GM19099 (cell line): ENCODE results near the gene HNRNPD.

ENCODE experiments used
- POLR2A ChIP-seq: IDR thresholded peaks from 3 replicates; pipeline ENCODE4 v1.6.1; 2011; ENCODE audit warnings: low read depth; ENCODE audit not compliant: insufficient read length; ENCODE audit errors: extremely low read depth

The HNRNPD gene, protein sequence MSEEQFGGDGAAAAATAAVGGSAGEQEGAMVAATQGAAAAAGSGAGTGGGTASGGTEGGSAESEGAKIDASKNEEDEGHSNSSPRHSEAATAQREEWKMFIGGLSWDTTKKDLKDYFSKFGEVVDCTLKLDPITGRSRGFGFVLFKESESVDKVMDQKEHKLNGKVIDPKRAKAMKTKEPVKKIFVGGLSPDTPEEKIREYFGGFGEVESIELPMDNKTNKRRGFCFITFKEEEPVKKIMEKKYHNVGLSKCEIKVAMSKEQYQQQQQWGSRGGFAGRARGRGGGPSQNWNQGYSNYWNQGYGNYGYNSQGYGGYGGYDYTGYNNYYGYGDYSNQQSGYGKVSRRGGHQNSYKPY

DNA sequence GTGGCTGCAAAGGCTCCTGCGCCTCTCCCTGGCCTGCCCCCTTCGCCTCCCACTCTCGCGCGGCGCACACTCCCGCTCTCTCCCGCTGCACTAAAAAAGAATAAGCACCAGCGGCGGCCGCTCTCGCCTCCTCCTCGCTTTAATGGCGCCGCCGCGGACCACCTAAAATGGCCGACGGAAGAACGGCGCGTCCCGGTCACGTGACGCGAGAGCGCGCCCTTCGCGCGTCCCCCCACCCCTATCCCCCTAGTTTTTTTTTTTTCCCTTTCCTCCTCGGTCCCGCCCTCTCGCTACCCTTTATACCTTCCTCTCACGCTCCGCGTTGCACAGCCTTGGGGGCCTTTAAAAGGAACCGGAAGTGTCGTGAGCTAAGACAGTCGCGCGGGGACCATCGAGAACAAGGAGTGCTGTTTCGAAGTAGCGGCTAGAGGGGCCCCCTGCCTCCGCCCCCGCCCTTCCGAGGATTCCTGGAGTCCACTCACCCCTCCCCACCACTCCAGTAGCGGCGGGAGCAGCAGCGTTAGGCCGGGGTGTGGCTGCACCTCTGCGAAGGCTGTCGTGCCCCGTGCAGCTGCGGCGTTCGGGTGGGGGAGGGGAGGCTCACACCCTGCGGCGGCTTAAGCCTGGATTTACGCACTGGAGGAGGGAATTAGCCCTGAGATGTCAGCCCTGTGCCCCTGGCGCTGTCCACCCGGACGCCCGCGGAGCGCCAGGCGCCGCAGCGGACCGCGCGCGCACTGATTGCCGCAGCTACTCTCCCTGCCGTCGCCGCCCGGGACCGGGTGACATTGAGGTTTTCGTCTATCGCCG, at the start of gene HNRNPD:
HNRNPD (minus strand) TSS at position 176 of the 810 bp plus-strand sequence. CDS start 313 bp downstream, outside the sequence.
- peak; percentile 95 for TF ChIP-seq POLR2A

DNA sequence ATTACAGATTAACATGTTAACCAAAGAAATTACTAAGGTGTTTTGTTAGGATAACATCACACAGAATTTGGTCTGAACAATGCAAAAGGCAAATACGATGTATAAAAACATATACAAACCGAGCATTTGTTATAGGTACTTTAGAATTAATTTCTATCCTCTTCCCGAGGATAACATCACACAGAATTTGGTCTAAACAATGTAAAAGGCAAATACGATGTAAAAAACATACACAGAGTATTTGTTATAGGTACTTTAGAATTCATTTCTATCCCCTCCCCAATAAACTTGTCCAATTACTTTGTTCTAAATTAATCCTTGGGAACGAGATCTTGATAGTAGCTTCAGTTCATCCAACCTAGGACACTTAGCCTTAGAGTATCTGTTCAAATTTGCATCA, 48.8 kb upstream of the HNRNPD start:
- no peak for TF ChIP-seq POLR2A

DNA sequence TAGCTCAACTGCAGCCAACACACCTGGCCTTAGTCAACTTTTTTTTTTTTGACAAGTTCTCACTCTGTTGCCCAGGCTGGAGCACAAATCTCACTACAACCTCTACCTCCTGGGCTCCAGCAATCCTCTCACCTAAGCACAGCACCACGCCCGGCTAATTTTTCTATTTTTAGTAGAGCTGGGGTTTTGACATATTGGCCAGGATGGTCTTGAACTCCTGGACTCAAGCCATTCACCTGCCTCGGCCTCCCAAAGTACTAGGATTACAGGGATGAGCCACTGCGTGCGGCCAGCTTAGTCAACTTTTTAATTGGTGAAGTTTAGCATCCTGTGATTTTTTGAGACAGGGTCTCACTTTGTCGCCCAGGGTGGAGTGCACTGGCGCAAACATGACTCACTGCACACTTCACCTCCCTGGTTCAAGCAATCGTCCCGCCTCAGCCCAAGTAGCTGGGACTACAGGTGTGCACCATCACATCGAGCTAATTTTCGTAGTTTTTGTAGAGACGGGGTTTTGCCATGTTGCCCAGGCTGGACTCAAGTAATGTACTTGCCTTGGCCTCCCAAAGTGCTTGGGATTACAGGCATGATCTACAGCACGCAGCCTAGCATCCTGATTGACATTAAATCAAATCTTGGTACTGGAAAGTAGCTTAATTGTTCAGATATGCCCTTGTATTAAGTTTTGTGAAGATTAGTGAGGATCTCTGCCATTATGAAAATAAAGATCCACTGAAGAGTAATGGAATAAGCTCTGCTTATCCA, 48.2 kb upstream of the HNRNPD start:
- TF ChIP-seq POLR2A, result peak; percentile 20

DNA sequence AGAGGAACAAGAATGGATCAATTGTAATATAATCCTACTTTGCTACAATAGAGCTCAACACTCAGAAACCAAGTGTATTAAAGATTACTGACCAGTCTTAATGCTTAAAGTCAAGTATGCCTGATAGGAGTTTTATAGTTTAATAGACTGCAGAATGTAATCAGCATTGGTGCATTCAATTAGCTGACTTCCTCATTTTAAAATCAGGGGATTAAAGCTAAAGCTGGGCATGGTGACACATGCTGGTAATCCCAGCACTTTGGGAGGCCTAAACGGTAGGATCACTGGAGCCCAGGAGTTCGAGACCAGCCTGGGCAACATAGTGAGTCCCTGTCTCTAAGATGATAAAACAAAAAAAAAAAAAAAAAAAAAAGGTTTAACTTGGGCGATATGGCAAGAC, 45.7 kb upstream of the HNRNPD start:
- TF ChIP-seq POLR2A, result no peak

DNA sequence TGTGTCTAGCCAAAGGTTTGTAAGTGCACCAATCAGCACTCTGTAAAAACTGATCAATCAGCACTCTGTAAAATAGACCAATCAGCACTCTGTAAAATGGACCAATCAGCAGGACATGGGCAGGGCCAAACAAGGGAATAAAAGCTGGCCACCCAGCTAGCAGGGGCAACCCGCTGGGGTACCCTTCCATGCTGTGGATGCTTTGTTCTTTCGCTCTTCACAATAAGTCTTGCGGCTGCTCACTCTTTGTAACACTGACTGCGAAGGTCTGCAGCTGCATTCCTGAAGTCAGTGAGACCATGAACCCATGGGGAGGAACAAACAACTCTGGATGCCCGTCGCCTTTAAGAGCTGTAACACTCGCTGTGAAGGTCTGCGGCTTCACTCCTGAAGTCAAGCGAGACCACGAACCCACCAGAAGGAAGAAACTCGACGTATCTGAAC, 42.2 kb upstream of the HNRNPD start:
- TF ChIP-seq POLR2A, result no peak

DNA sequence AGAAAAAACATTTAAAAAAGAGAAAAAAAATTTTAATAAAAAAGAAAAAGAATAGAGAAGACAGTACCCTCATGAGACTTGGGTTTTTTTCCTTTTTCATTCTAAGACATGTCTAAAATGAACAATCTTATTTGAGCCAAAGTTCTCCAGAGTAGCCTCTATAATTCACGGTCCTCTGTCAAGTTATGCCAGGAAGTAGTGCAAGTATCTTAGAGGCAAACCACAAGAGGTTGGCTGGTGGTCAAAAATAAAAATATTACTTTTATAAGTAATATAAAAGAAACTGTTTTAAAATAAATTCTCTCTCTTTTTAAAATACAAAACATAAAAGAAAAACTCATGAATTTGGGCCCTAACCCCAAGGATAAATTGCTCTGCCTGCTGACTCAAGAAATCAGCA, 29.9 kb upstream of the HNRNPD start:
- no peak for TF ChIP-seq POLR2A

DNA sequence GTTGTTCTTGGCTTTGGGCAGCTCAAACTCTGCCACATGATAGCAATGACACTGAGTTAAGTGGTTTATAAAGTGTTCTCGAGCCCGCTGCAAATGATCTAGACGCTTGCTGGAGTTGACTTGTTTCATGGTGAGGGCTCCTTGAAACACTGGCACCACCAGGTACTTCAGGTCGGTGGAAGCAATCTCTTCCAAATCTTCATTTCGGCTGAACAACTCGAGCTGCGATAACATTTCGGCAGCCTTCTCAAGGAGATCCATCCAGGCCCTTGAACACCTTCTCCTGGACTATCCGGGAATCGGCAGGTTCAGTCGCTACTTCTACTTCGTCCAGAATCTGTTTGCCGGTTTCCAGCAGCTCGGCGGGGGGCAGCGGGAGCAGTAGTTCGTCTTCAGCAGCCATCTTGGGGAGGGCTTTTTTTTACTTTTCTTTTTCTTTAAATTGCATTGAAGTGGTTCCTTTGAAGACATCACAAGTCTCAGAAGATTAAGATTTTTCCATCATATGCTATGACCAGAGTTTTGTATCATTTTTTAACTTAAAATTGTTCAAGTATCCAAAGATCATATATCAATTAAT, 28.5 kb upstream of the HNRNPD start:
- no peak for TF ChIP-seq POLR2A

DNA sequence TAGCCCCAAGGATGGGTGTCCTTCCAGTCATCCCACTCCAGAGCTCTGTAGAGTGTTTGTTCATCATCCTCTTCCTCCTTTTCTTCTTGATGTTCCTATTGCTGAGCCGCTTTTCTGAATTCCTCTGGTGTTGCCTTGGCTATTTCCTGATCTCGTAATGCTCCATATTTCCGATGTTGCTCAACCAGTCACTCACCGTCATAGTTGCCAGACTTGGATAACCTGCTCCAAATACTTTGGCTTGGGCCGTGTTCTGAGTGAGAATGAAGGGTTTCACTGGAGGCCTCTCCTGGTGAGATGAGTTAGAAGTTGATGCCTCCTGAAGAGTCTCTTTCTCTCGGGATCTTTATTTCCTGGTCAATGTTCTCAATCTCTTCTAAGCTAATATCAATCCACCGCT, 27.8 kb upstream of the HNRNPD start:
- TF ChIP-seq POLR2A, result no peak

DNA sequence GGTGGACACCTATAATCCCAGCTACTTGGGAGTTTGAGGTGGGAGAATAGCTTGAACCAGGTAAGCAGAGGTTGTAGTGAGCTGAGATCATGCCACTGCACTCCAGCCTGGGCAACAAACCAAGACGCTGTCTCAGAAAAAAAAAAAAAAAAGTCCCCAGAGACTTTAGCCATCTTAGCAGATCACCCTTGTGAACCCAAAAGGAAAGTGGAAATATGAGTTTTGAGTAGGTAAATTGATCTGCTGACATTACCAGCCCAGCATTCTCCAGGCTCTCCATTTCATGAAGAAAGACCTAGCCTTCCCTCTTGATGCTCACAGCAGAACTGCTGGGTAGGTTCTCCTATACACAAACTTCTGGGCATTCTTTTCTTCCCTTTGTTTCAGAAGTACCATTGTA, 24.5 kb upstream of the HNRNPD start:
- no peak for TF ChIP-seq POLR2A

DNA sequence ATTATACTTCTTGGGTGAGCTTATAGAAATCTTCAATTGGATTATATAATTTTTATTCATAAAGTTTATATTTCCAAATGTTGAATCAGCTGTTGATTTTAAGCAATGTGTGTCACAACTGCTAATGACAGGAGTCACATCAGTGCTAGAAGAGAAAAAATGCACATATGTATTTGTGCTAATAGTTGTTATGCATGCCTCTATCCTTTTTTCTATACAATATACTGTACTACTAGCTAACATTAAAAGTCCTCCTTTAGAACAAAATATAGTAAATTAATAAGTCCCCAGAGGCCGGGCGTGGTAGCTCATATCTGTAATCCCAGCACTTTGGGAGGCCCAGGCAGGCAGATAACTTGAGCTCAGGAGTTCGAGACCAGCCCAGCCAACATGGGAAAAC, 23.7 kb upstream of the HNRNPD start:
- TF ChIP-seq POLR2A, result no peak

DNA sequence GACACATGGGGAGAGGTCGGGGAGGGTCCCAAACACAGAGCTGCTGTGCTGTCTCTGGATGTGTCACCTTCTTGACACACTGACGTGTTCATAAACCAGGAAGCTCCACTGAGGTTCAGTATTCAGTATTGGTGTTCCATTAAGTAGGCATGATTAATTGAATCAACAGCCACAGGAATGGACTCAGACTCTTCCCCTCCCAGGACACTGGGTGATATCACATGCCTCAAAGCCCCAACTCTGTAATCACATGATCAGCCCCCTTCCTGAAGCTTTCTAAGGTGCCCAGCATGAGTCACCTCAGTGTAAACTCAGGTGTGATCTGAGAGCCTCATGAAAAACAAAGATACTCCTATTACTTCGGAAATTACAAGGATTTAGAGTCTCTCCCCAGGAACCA, 21.1 kb upstream of the HNRNPD start:
- TF ChIP-seq POLR2A, result no peak

DNA sequence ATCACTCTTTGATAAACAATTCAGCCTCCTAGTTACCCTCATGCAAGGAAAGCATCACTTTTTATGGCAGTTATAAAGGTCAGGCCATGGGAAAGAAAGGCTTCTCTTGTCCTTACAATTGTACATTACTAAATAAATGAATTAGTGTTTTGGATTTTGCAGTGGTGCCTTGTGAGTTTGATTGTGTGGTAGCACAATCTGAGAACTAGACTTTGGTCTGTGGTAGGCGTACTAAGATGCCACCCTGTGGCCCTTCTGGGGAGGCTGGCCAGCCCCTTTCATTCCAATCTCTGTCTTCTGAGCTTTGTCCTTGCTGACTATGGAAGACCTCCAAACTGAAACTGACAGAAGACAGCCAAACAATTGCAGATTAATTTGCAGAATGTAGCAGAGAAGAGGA, 14.6 kb upstream of the HNRNPD start:
- TF ChIP-seq POLR2A, result no peak

DNA sequence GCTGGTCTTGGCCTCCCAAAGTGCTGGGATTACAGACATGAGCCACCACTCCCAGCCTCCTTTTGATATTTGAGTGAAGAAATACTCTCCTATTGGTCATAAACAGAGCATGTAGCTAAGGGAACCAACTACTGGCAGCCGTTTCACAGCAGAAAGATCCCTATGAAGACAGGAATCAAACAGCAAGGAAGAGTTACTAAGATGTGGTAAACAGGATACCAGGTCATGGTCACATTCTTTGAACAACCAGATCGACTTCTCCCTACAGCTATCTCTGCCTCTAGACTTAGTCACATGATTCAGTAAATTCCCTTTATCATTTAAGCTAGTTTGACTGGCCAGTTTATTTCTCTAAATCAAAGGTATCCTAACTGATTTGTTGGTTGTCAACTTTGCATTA, 9.0 kb upstream of the HNRNPD start:
- no peak for TF ChIP-seq POLR2A

DNA sequence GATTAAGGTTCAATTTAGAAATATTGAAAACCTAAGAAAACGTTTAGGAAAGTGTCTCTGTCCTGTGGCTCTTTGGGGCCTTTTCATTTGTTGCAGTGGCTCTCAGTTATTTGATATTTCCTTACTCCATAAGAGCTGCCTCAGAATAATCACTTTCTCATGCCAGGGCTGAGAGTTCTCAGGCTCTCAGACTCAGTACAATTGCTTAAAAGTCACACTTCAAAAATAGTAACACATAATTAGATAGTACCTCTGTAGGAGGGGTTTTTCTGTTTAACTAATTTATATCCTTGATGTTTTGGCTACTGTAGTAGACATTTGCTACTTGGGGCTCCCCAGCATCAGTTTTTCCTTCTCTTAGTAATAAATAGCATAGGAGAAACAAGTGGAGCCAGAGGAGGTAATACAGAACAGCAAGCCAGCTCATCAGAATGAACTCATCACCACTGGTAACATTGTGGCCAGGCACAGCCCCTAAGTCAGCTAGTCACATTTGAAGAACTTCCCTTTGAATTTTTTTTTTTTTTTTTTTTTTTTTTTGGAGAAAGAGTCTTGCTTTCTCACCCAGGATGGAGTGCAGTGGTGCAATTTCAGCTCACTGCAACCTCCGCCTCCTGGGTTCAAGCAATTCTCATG, 8.0 kb upstream of the HNRNPD start:
- no peak for TF ChIP-seq POLR2A
